Measurements from ENCODE around the gene NDST4.

Gene NDST4

GRCh38 chr4:114900934-114901333, 212.5 kb downstream of the NDST4 start:
- in situ Hi-C loops (cut with MboI; ENCODE audit: low pct_unique_long_range_greater_than_20kb, low sequenced_read_pairs, unreplicated experiment) = no loop called here
- TF ChIP-seq CTCF (IDR thresholded peaks at IDR 0.05; ENCODE audit: extremely low read depth, insufficient read depth, missing control alignments) = no peak
- DNase-seq (ENCODE audit: low spot score) = no peak

- in situ Hi-C loops (cut with MboI; ENCODE audit: low pct_unique_long_range_greater_than_20kb, low sequenced_read_pairs, unreplicated experiment) = no loop called here
- TF ChIP-seq CTCF (IDR thresholded peaks at IDR 0.05; ENCODE audit: extremely low read depth, insufficient read depth, missing control alignments) = no peak
- DNase-seq (ENCODE audit: low spot score) = no peak
Measured at GRCh38 chr4:114890773-114891172, 222.6 kb downstream of the NDST4 start.

- no peak for DNase-seq (ENCODE audit: low spot score)
- TF ChIP-seq CTCF (IDR thresholded peaks at IDR 0.05; ENCODE audit: extremely low read depth, insufficient read depth, missing control alignments) = no peak
- in situ Hi-C loops (cut with MboI; ENCODE audit: low pct_unique_long_range_greater_than_20kb, low sequenced_read_pairs, unreplicated experiment) = no loop called here
Measured at GRCh38 chr4:114886761-114887160, 226.7 kb downstream of the NDST4 start.

- in situ Hi-C loops (cut with MboI; ENCODE audit: low pct_unique_long_range_greater_than_20kb, low sequenced_read_pairs, unreplicated experiment) = no loop called here
- TF ChIP-seq CTCF (IDR thresholded peaks at IDR 0.05; ENCODE audit: extremely low read depth, insufficient read depth, missing control alignments) = no peak
- DNase-seq (ENCODE audit: low spot score) = no peak
Measured at GRCh38 chr4:114883641-114884040, 229.8 kb downstream of the NDST4 start.

- DNase-seq (ENCODE audit: low spot score) = no peak
- no peak for TF ChIP-seq CTCF (IDR thresholded peaks at IDR 0.05; ENCODE audit: extremely low read depth, insufficient read depth, missing control alignments)
- in situ Hi-C loops (cut with MboI; ENCODE audit: low pct_unique_long_range_greater_than_20kb, low sequenced_read_pairs, unreplicated experiment) = no loop called here
Measured at GRCh38 chr4:114879916-114880669, 233.3 kb downstream of the NDST4 start.

- no peak for DNase-seq (ENCODE audit: low spot score)
- no peak for TF ChIP-seq CTCF (IDR thresholded peaks at IDR 0.05; ENCODE audit: extremely low read depth, insufficient read depth, missing control alignments)
- in situ Hi-C loops (cut with MboI; ENCODE audit: low pct_unique_long_range_greater_than_20kb, low sequenced_read_pairs, unreplicated experiment) = no loop called here
Measured at GRCh38 chr4:114875630-114876029, 237.8 kb downstream of the NDST4 start.
